DOHH2 (cell line): ENCODE data around the gene GBP4.
"Not testable (repeated sequence)": the region's sequence is repeated elsewhere in the genome, so short reads cannot be mapped to it uniquely, and the experiment has no call there.

Experiments used
- H3F3A ChIP-seq: fragments of 200-600 bp; sonication (generic), shearing (Covaris generic); 2 replicates; pipeline ENCODE4 v1.6.0; 2016; ENCODE audit warnings: antibody characterized with exemption, mild to moderate bottlenecking; ENCODE audit not compliant: control insufficient read depth, insufficient read depth
- H3K27ac ChIP-seq: fragments of 200-600 bp; sonication (generic); 2 replicates; pipeline ENCODE4 v1.5.1; 2014; ENCODE audit warnings: low read depth, mild to moderate bottlenecking, low read length, moderate library complexity
- H3K27me3 ChIP-seq: fragments of 200-600 bp; sonication (generic); 2 replicates; pipeline ENCODE4 v1.6.1; 2014; ENCODE audit warnings: mild to moderate bottlenecking, low read length, mixed read lengths; ENCODE audit not compliant: control insufficient read depth
- H3K36me3 ChIP-seq: fragments of 200-600 bp; sonication (generic); 2 replicates; pipeline ENCODE4 v1.6.1; 2014; ENCODE audit warnings: mild to moderate bottlenecking, low read length, moderate library complexity, mixed read lengths; ENCODE audit not compliant: control insufficient read depth
- H3K4me1 ChIP-seq: fragments of 200-600 bp; sonication (generic); 2 replicates; pipeline ENCODE4 v1.6.1; 2014; ENCODE audit warnings: mild to moderate bottlenecking, low read length, mixed read lengths; ENCODE audit not compliant: control insufficient read depth
- H3K4me2 ChIP-seq: fragments of 200-600 bp; sonication (generic); 2 replicates; pipeline ENCODE4 v1.6.0; 2014; ENCODE audit warnings: mild to moderate bottlenecking, low read length, moderate library complexity
- H3K4me3 ChIP-seq: fragments of 200-600 bp; sonication (generic); 2 replicates; pipeline ENCODE4 v1.5.1; 2014; ENCODE audit warnings: mild to moderate bottlenecking, low read length, mixed read lengths
- H3K79me2 ChIP-seq: fragments of 200-600 bp; sonication (generic); 2 replicates; pipeline ENCODE4 v1.6.1; 2014; ENCODE audit warnings: mild to moderate bottlenecking, low read length, mixed read lengths; ENCODE audit not compliant: control insufficient read depth
- H3K9me2 ChIP-seq: fragments of 200-600 bp; sonication (generic); replicated peaks from 2 replicates; pipeline ENCODE4 v1.6.1; 2014; ENCODE audit warnings: mild to moderate bottlenecking, low read length, mixed read lengths; ENCODE audit not compliant: control insufficient read depth
- H3K9me3 ChIP-seq: fragments of 200-600 bp; sonication (generic); 2 replicates; pipeline ENCODE4 v1.6.1; 2014; ENCODE audit warnings: antibody characterized with exemption, low read length, mixed read lengths; ENCODE audit not compliant: control insufficient read depth, insufficient read depth
- H4K20me1 ChIP-seq: fragments of 200-600 bp; sonication (generic); 2 replicates; pipeline ENCODE4 v1.6.0; 2014; ENCODE audit warnings: low read depth, mild to moderate bottlenecking, antibody characterized with exemption, low read length, moderate library complexity; ENCODE audit not compliant: control insufficient read depth, insufficient read depth
- CTCF ChIP-seq: fragments of 200-600 bp; sonication (generic); IDR thresholded peaks from one replicate; pipeline ENCODE4 v1.5.1; 2014; ENCODE audit warnings: antibody characterized with exemption, mild to moderate bottlenecking, low read depth, low read length; ENCODE audit not compliant: poor library complexity, severe bottlenecking
- EZH2phosphoT487 ChIP-seq: fragments of 200-600 bp; sonication (generic); IDR thresholded peaks from 2 replicates; pipeline ENCODE4 v1.6.1; 2017; ENCODE audit warnings: borderline replicate concordance, mild to moderate bottlenecking, antibody characterized with exemption, low read length, moderate library complexity, mixed read lengths

The GBP4 gene, protein sequence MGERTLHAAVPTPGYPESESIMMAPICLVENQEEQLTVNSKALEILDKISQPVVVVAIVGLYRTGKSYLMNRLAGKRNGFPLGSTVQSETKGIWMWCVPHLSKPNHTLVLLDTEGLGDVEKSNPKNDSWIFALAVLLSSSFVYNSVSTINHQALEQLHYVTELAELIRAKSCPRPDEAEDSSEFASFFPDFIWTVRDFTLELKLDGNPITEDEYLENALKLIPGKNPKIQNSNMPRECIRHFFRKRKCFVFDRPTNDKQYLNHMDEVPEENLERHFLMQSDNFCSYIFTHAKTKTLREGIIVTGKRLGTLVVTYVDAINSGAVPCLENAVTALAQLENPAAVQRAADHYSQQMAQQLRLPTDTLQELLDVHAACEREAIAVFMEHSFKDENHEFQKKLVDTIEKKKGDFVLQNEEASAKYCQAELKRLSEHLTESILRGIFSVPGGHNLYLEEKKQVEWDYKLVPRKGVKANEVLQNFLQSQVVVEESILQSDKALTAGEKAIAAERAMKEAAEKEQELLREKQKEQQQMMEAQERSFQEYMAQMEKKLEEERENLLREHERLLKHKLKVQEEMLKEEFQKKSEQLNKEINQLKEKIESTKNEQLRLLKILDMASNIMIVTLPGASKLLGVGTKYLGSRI

DNA sequence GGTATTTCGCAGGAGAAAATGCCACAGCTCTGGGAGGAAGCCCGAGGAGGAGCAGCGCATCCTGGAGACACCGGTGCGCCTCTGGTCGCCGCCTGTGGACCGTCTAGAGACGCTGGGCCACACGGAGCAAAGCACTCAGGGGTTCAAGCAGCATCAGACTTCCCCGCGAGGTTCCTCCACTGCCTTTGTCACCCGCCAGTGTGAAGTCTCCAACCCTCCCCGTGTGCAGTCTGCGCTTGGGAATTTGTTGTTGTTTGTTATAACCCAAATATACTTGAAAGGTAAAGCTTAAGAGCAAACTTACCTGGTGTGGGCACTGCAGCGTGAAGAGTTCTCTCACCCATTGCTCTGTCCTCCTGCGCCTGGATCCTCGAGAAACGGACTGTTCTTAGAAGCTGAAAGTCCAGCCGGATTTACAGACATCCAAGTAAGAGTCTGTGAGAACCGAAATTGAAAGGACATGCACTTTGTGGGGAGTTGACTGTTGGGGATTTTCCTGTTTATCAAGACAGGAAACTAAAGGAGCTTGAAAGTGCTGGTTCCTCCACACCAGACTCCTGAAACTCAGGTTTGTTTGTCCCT is at the start of gene GBP4:
GBP4 (minus strand) TSS at position 452 of the 582 bp plus-strand sequence; CDS start at position 344, 108 bp downstream.
- Histone ChIP-seq H4K20me1 (no peaks in the 10 kb centered on the region), H3K4me3 (no peak within 1 kb of the TSS), H3K27me3 (peaks cover 29% of the 10 kb centered on the region)

GRCh38 chr1:89243046-89243445 is 44.3 kb upstream of the GBP4 start:
- H3K36me3 ChIP-seq, result no peaks in the 10 kb centered on the region
- H3K4me2 ChIP-seq, result no peak overlapping the region
- no peaks in the 10 kb centered on the region for H3K9me2 ChIP-seq
- no peaks in the 10 kb centered on the region for H3F3A ChIP-seq
- no peak overlapping the region for H3K27ac ChIP-seq
- no peaks in the 10 kb centered on the region for H3K27me3 ChIP-seq
- no peaks in the 10 kb centered on the region for H3K4me1 ChIP-seq
- H4K20me1 ChIP-seq, result no peaks in the 10 kb centered on the region
- TF ChIP-seq EZH2phosphoT487 (no peak), CTCF (no peak)
- H3K79me2 ChIP-seq, result no peaks in the 10 kb centered on the region
- no peak overlapping the region for H3K4me3 ChIP-seq
- H3K9me3 ChIP-seq, result no peaks in the 10 kb centered on the region

More for the DNA sequence above, at the start of gene GBP4:
- no peaks in the 10 kb centered on the region for H3K9me2 ChIP-seq
- H3K4me1 ChIP-seq, result no peaks in the 10 kb centered on the region
- no peaks in the 10 kb centered on the region for H3K36me3 ChIP-seq
- H3K79me2 ChIP-seq, result no peaks in the 10 kb centered on the region
- no peak within 1 kb of the TSS for H3K27ac ChIP-seq
- TF ChIP-seq CTCF, result no peak
- TF ChIP-seq EZH2phosphoT487, result no peak
- H3K9me3 ChIP-seq, result no peaks in the 10 kb centered on the region; the same call in 1 of the 2 replicates
- no peaks in the 10 kb centered on the region for H3F3A ChIP-seq
- H3K4me2 ChIP-seq, result no peak within 1 kb of the TSS

DNA sequence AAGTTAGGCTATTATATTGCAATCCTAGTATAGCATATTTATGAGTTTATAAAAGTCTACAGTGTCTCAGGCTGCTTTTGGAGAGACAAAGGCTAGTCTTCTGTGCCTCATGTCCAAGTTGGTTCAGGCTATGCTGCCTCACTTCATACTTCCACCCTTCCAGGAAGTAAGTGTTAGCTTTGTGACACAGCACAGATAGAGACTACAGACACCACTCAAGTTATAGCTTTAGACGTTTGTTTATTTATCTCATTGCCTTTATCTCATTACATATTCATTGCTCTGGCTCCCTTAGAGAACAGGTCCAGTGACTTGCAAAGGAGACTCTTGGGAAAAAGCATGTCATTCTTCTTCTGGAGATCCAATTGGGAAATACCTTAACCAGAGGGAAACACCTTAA is 22.6 kb upstream of the GBP4 start:
- TF ChIP-seq EZH2phosphoT487 (no peak), CTCF (no peak)
- H3K27me3 ChIP-seq, result no peaks in the 10 kb centered on the region
- H3K4me1 ChIP-seq, result no peaks in the 10 kb centered on the region
- no peaks in the 10 kb centered on the region for H3K79me2 ChIP-seq
- no peaks in the 10 kb centered on the region for H4K20me1 ChIP-seq
- no peaks in the 10 kb centered on the region for H3K36me3 ChIP-seq
- H3K27ac ChIP-seq, result no peak overlapping the region
- no peaks in the 10 kb centered on the region for H3F3A ChIP-seq
- no peaks in the 10 kb centered on the region for H3K9me3 ChIP-seq
- H3K4me3 ChIP-seq, result no peak overlapping the region
- H3K4me2 ChIP-seq, result no peak overlapping the region
- H3K9me2 ChIP-seq, result no peaks in the 10 kb centered on the region

- not testable (repeated sequence) for H3K9me2 ChIP-seq, H3K79me2 ChIP-seq, H3K4me1 ChIP-seq, H3K4me2 ChIP-seq, H3K36me3 ChIP-seq, H3K4me3 ChIP-seq, H3K27ac ChIP-seq, H4K20me1 ChIP-seq, H3K9me3 ChIP-seq, H3K27me3 ChIP-seq, H3F3A ChIP-seq
Observed at GRCh38 chr1:89219851-89220250, 21.1 kb upstream of the GBP4 start.

DNA sequence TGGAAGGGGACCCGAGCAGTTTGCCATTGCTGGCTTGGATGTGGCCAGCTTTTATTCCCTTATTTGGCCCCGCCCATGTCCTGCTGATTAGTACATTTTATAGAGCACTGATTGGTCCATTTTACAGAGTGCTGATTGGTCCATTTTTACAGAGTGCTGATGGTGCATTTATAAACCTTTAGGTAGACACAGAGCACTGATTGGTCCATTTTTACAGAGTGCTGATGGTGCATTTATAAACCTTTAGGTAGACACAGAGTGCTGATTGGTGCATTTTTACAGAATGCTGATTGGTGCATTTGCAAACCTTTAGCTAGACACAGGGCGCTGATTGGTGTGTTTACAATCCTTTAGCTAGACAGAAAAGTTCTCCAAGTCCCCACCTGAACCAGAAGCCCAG is 20.2 kb upstream of the GBP4 start:
- H3K79me2 ChIP-seq, H3K36me3 ChIP-seq, H3K9me2 ChIP-seq, H3K9me3 ChIP-seq, H4K20me1 ChIP-seq, H3F3A ChIP-seq, H3K4me2 ChIP-seq, H3K4me3 ChIP-seq, H3K4me1 ChIP-seq, H3K27ac ChIP-seq, H3K27me3 ChIP-seq: not testable (repeated sequence)
